IMR-90 (cell line): ENCODE data around the gene CEP55. TPM values are rescaled to one million over a fixed set of nuclear protein-coding genes. Genes with fewer than 3 reads are reported as not detected.

Experiments used
- ATAC-seq: fragments of 200-7000 bp; cut with Tn5 transposase; 2 replicates; pipeline ENCODE4 v1.9.1; 2020; ENCODE audit warnings: low read depth, mild to moderate bottlenecking, moderate library complexity
- BruUV-seq: library from RNA; stranded (reverse); fragments of 400-500 nt; replicated peaks from 2 replicates; lab custom pipeline; 2021; lab: Mats Ljungman, UMichigan
- CTCF ChIA-PET: fragments of 300-600 bp; formaldehyde crosslinking; extraction: SDS; loops from one replicate; lab custom pipeline; 2021; ENCODE audit warnings: antibody characterized with exemption; lab: Yijun Ruan, JAX
- POLR2A ChIA-PET: fragments of 300-600 bp; sonication (Branson Sonifier 250); formaldehyde crosslinking; loops from one replicate; lab custom pipeline; 2022; ENCODE audit warnings: antibody characterized with exemption; ENCODE audit not compliant: unreplicated experiment; lab: Charles Lee
- DNase-seq: peaks from one replicate; pipeline ENCODE4 v3.0.0; 2013
- H2AFZ ChIP-seq: replicated peaks from 2 replicates; pipeline ENCODE3; 2013; ENCODE audit warnings: low read length, mild to moderate bottlenecking; ENCODE audit not compliant: poor library complexity
- H2AK5ac ChIP-seq: 2 replicates; pipeline ENCODE4 v1.6.1; 2013; ENCODE audit warnings: low read depth, low read length, inconsistent platforms
- H2AK9ac ChIP-seq: replicated peaks from 2 replicates; pipeline ENCODE3; 2013; ENCODE audit warnings: mild to moderate bottlenecking, low read depth, low read length, moderate library complexity; ENCODE audit not compliant: poor library complexity
- H2BK120ac ChIP-seq: 2 replicates; pipeline ENCODE4 v1.6.1; 2013; ENCODE audit warnings: low read depth, low read length, inconsistent platforms
- H2BK15ac ChIP-seq: 3 replicates; pipeline ENCODE4 v1.6.1; 2013; ENCODE audit warnings: low read depth, low read length, inconsistent platforms
- H2BK20ac ChIP-seq: 2 replicates; pipeline ENCODE4 v1.6.1; 2013; ENCODE audit warnings: low read depth, mild to moderate bottlenecking, inconsistent platforms, low read length, moderate library complexity
- H2BK5ac ChIP-seq: 2 replicates; pipeline ENCODE4 v1.6.1; 2013; ENCODE audit warnings: mild to moderate bottlenecking, low read depth, low read length, inconsistent platforms; ENCODE audit not compliant: poor library complexity, severe bottlenecking
- H3K14ac ChIP-seq: replicated peaks from 2 replicates; pipeline ENCODE4 v1.6.1; 2013; ENCODE audit warnings: low read depth, low read length, inconsistent platforms
- H3K18ac ChIP-seq: 2 replicates; pipeline ENCODE4 v1.6.1; 2013; ENCODE audit warnings: low read depth, low read length, control low read depth
- H3K23ac ChIP-seq: 2 replicates; pipeline ENCODE4 v1.6.1; 2013; ENCODE audit warnings: low read depth, low read length, inconsistent platforms
- H3K27ac ChIP-seq: 2 replicates; pipeline ENCODE4 v1.5.1; 2013; ENCODE audit warnings: mild to moderate bottlenecking, control low read depth, low read length; ENCODE audit not compliant: insufficient read depth
- H3K27me3 ChIP-seq: 2 replicates; pipeline ENCODE4 v1.6.1; 2013; ENCODE audit warnings: low read length; ENCODE audit not compliant: control insufficient read depth, insufficient read depth
- H3K36me3 ChIP-seq: 2 replicates; pipeline ENCODE4 v1.6.1; 2013; ENCODE audit warnings: low read length, mixed read lengths; ENCODE audit not compliant: control insufficient read depth, insufficient read depth
- H3K4ac ChIP-seq: 2 replicates; pipeline ENCODE4 v1.6.1; 2013; ENCODE audit warnings: low read depth, low read length, inconsistent platforms
- H3K4me1 ChIP-seq: 2 replicates; pipeline ENCODE4 v1.6.1; 2013; ENCODE audit warnings: low read length, mixed read lengths; ENCODE audit not compliant: control insufficient read depth, insufficient read depth
- H3K4me2 ChIP-seq: 2 replicates; pipeline ENCODE4 v1.6.1; 2013; ENCODE audit warnings: low read depth, mild to moderate bottlenecking, control low read depth, low read length, moderate library complexity
- H3K4me3 ChIP-seq: 2 replicates; pipeline ENCODE4 v1.5.1; 2013; ENCODE audit warnings: low read depth, mild to moderate bottlenecking, control low read depth, low read length, moderate library complexity; ENCODE audit not compliant: insufficient read depth
- H3K56ac ChIP-seq: 2 replicates; pipeline ENCODE4 v1.6.1; 2013; ENCODE audit warnings: low read length, inconsistent platforms; ENCODE audit not compliant: insufficient read depth; ENCODE audit errors: extremely low read depth
- H3K79me1 ChIP-seq, 2 experiments: 2 replicates each; pipeline ENCODE4 v1.6.1; 2013; ENCODE audit warnings: low read length in 2 of 2, inconsistent platforms in 1 of 2, low read depth in 1 of 2
- H3K9ac ChIP-seq: 2 replicates; pipeline ENCODE4 v1.6.1; 2013; ENCODE audit warnings: low read depth, low read length, control low read depth
- H3K9me1 ChIP-seq: 2 replicates; pipeline ENCODE4 v1.6.1; 2013; ENCODE audit warnings: low read length, inconsistent platforms; ENCODE audit not compliant: insufficient read depth
- H3K9me3 ChIP-seq: 2 replicates; pipeline ENCODE4 v1.6.1; 2013; ENCODE audit warnings: low read length; ENCODE audit not compliant: control insufficient read depth, insufficient read depth
- H4K20me1 ChIP-seq: 2 replicates; pipeline ENCODE4 v1.6.1; 2013; ENCODE audit warnings: low read length, inconsistent platforms; ENCODE audit not compliant: insufficient read depth
- H4K5ac ChIP-seq: 2 replicates; pipeline ENCODE4 v1.6.1; 2013; ENCODE audit warnings: mild to moderate bottlenecking, low read depth, low read length, control low read depth
- H4K8ac ChIP-seq, 2 experiments: 2 replicates each; pipeline ENCODE4 v1.6.1; 2013; ENCODE audit warnings: low read depth in 2 of 2, low read length in 2 of 2, control low read depth in 1 of 2, inconsistent platforms in 1 of 2
- H4K91ac ChIP-seq: 2 replicates; pipeline ENCODE4 v1.6.1; 2013; ENCODE audit warnings: low read depth, low read length, inconsistent platforms; ENCODE audit not compliant: insufficient read depth
- BHLHE40 ChIP-seq: fragments of 150-350 bp; IDR thresholded peaks from 2 replicates; pipeline ENCODE4 v1.6.1; 2016; ENCODE audit warnings: mild to moderate bottlenecking, low read depth, low read length
- CEBPB ChIP-seq: IDR thresholded peaks from 2 replicates; pipeline ENCODE4 v1.6.1; 2012; ENCODE audit warnings: low read depth, low read length, improper control_type of control experiment
- CTCF ChIP-seq: conservative IDR thresholded peaks from 2 replicates; pipeline ENCODE4 v1.5.1; 2012; ENCODE audit warnings: mild to moderate bottlenecking, low read depth, low read length, improper control_type of control experiment
- NFE2L2 ChIP-seq: fragments of 150-350 bp; IDR thresholded peaks from 2 replicates; pipeline ENCODE4 v1.6.1; 2016; ENCODE audit warnings: low read depth, mild to moderate bottlenecking, low read length
- RAD21 ChIP-seq: IDR thresholded peaks from 2 replicates; pipeline ENCODE4 v1.6.1; 2012; ENCODE audit warnings: low read length, improper control_type of control experiment
- RCOR1 ChIP-seq: IDR thresholded peaks from 2 replicates; pipeline ENCODE4 v1.6.1; 2012; ENCODE audit warnings: mild to moderate bottlenecking, low read length, improper control_type of control experiment; ENCODE audit not compliant: insufficient replicate concordance
- SMC3 ChIP-seq: fragments of 150-350 bp; IDR thresholded peaks from 2 replicates; pipeline ENCODE4 v1.6.1; 2016; ENCODE audit warnings: low read depth, mild to moderate bottlenecking, antibody characterized with exemption, low read length, moderate library complexity
- WGBS, 2 experiments: methylation state at CpG; one replicate each; pipeline versions ENCODE4 v1.1.5 to v1.1.7; 2013; ENCODE audit warnings: missing lambda C conversion rate in 2 of 2; ENCODE audit not compliant: insufficient read length in 1 of 2; ENCODE audit errors: extremely low coverage in 2 of 2; 5-methylcytosine and 5-hydroxymethylcytosine counted together
- dilution Hi-C: fragments of 300-500 bp; cut with HindIII; formaldehyde crosslinking; loops from one replicate; pipeline ENCODE4 v1.14.3; 2018; ENCODE audit warnings: low sequenced_read_pairs; ENCODE audit not compliant: unreplicated experiment
- in situ Hi-C: fragments of 300-500 bp; cut with MboI; formaldehyde crosslinking; loops from 3 replicates; pipeline ENCODE4 v1.14.3; 2019; ENCODE audit warnings: low sequenced_read_pairs, inconsistent platforms, mixed read lengths
- intact Hi-C: fragments of 100-400 bp; cut with micrococcal nuclease; formaldehyde crosslinking; loops from 2 replicates; pipeline ENCODE4 v1.10.0; 2022
- polyA plus RNA-seq, 3 experiments: library from polyadenylated mRNA; depleted of rRNA; stranded (reverse); fragments of >200 nt; gene quantifications; 2 replicates each; pipeline ENCODE4 v1.2.3, GENCODE V29; 2012; ENCODE audit warnings: low replicate concordance in 1 of 3
- total RNA-seq: library from RNA; depleted of rRNA; stranded (reverse); fragments of >200 nt; gene quantifications from 2 replicates; pipeline ENCODE4 v1.2.3, GENCODE V29; 2012
- TF ChIP-seq, protein P1 (sequence below): fragments of 150-350 bp; IDR thresholded peaks from 2 replicates; pipeline ENCODE4 v1.6.1; 2017; ENCODE audit warnings: mild to moderate bottlenecking, antibody characterized with exemption, low read length, low read depth

Gene CEP55
- total and polyA plus RNA-seq, 2 of the 4 experiments (the other 2 are of a cell fraction) = 15.7 to 23.5 TPM

DNA sequence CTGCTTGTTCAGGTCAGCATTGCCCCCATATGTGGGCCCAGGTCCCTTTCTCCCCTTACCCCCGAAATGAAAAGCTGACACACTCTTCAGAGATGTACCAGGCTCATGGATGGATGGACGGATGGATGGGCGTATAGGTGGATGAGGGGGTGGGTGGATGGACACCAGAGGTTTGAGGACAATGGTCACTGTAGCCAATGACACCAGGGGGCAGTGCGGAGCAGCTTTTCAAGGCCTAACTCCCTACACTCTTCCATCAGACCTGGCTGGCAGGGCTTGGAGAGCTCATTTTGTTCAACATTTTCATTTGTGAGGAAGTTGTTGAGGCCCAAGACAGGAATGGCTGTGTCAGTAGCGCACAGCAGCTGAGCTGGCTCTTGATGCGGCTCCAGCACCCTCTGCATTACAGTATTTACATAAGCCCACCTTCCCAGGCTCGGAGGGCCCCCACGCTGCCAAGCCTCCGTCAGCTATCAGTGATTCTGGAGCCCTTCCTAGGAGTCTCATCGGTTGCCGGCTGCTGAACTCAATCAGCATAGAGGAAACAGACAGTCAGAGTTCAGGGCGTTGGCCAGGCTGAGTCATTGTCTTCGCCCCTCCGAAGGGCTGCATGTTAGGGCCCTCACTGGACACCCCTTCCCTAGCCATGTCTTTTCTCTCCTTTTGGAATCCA lies 58.5 kb downstream of the CEP55 start:
- H2AFZ ChIP-seq = peak overlapping the region; percentile 72
- no peak overlapping the region for H2BK5ac ChIP-seq
- dilution Hi-C loops (no loop called here), in situ Hi-C loops (loop anchor here (10.0 kb wide), 1 partner anchor 120 kb away; no protein-coding TSS in a partner anchor), intact Hi-C loops (loop anchor here (1.0 kb wide), 3 partner anchors 125 to 304 kb away; no protein-coding TSS in a partner anchor)
- no TSS peak for BruUV-seq
- H4K91ac ChIP-seq = no peak overlapping the region
- H3K9me3 ChIP-seq = peaks cover 5% of the 10 kb centered on the region
- 39% methylated on average over 6 of the region's 14 CpGs; no CpG with 5 or more reads in 1 of the 2 experiments for WGBS, 2 experiments
- H3K23ac ChIP-seq = no peak overlapping the region
- CTCF ChIA-PET = interaction anchor here (0.5 to 1.0 kb wide), 13 partner anchors 10 to 664 kb away, joined by 3 to 5 read pairs (median 3); no protein-coding TSS in a partner anchor
- no peak overlapping the region for H3K4ac ChIP-seq
- peaks cover 8% of the 10 kb centered on the region for H3K27me3 ChIP-seq
- no peak overlapping the region for H3K9ac ChIP-seq
- H4K20me1 ChIP-seq = no peaks in the 10 kb centered on the region
- H3K4me2 ChIP-seq = no peak overlapping the region
- no peaks in the 10 kb centered on the region for H3K4me1 ChIP-seq
- no peak overlapping the region for H4K5ac ChIP-seq
- no peak overlapping the region for H4K8ac ChIP-seq
- TF ChIP-seq NFE2L2 (no peak), CEBPB (no peak), SMC3 (peak; percentile 62), BHLHE40 (no peak), RCOR1 (no peak), RAD21 (peak; percentile 65), CTCF (peak; percentile 65)
- TF ChIP-seq, protein P1, sequence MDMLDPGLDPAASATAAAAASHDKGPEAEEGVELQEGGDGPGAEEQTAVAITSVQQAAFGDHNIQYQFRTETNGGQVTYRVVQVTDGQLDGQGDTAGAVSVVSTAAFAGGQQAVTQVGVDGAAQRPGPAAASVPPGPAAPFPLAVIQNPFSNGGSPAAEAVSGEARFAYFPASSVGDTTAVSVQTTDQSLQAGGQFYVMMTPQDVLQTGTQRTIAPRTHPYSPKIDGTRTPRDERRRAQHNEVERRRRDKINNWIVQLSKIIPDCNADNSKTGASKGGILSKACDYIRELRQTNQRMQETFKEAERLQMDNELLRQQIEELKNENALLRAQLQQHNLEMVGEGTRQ = no peak
- H3K18ac ChIP-seq = no peak overlapping the region
- no peak overlapping the region for H2AK5ac ChIP-seq
- H2BK20ac ChIP-seq = no peak overlapping the region
- no peaks in the 10 kb centered on the region for H3K36me3 ChIP-seq
- no peak overlapping the region for H2BK120ac ChIP-seq
- no peak overlapping the region for H2BK15ac ChIP-seq
- H2AK9ac ChIP-seq = peak overlapping the region; percentile 82
- H3K14ac ChIP-seq = no peak overlapping the region
- H3K9me1 ChIP-seq = no peaks in the 10 kb centered on the region
- no peak overlapping the region for H3K4me3 ChIP-seq
- DNase-seq = peak; percentile 56
- no peak overlapping the region for H3K56ac ChIP-seq
- H3K27ac ChIP-seq = no peak overlapping the region
- POLR2A ChIA-PET = interaction anchor here (0.6 kb wide), 1 partner anchor 148 kb away, joined by 3 read pairs; the partner anchor contains the start of gene FRA10AC1
- ATAC-seq = peak; percentile 95
- H3K79me1 ChIP-seq = no peaks in the 10 kb centered on the region
